ENCODE measurements around the gene NOPCHAP1. TPM values are rescaled to one million over a fixed set of nuclear protein-coding genes. Genes with fewer than 3 reads are reported as not detected.
"Not testable (repeated sequence)": the region's sequence is repeated elsewhere in the genome, so short reads cannot be mapped to it uniquely, and the experiment has no call there.

Gene NOPCHAP1
- total RNA-seq (1 to 10 TPM; 7.7 to 9.5 TPM), total RNA-seq (9.1 to 23.2 reads per million in 2 donors)

- Mint-ChIP-seq H3K36me3 (ENCODE audit: low read depth) (peaks cover 10% of the 10 kb centered on the region), H3K4me3 (peak within 1 kb of the TSS; percentile 92), H3K27me3 (peaks cover 10% of the 10 kb centered on the region), H3K27ac (peak within 1 kb of the TSS; percentile 63), H3K4me1 (peaks cover 25% of the 10 kb centered on the region)
- DNase-seq (peak; percentile 67 to 78 (median 77)), ATAC-seq (peak; percentile 100)
- H3K9me3 ChIP-seq (ENCODE audit: control insufficient read depth, low read length, poor library complexity, severe bottlenecking): no peaks in the 10 kb centered on the region
These were observed at the start of gene NOPCHAP1 for GRCh38 chr12:104986022-104986941. Gene NOPCHAP1, plus strand, starts transcription at chr12:104986316. Its CDS starts 37 bp downstream, at chr12:104986353.

- no peaks in the 10 kb centered on the region for H3K27me3 Mint-ChIP-seq
- H3K4me1 Mint-ChIP-seq: no peaks in the 10 kb centered on the region
- H3K9me3 ChIP-seq (ENCODE audit: control insufficient read depth, low read length, poor library complexity, severe bottlenecking): no peaks in the 10 kb centered on the region
- no peak for ATAC-seq
- peaks cover 3% of the 10 kb centered on the region for H3K36me3 Mint-ChIP-seq (ENCODE audit: low read depth)
- DNase-seq: no peak
- H3K27ac Mint-ChIP-seq: no peak overlapping the region
- H3K4me3 Mint-ChIP-seq: no peak overlapping the region
These were observed 47.7 kb upstream of the NOPCHAP1 start for GRCh38 chr12:104938371-104938770.

- H3K27ac Mint-ChIP-seq: no peak overlapping the region
- H3K4me3 Mint-ChIP-seq: no peak overlapping the region
- peaks cover 3% of the 10 kb centered on the region for H3K36me3 Mint-ChIP-seq (ENCODE audit: low read depth)
- H3K27me3 Mint-ChIP-seq: no peaks in the 10 kb centered on the region
- no peaks in the 10 kb centered on the region for H3K4me1 Mint-ChIP-seq
- ATAC-seq (no peak), DNase-seq (no peak)
- no peaks in the 10 kb centered on the region for H3K9me3 ChIP-seq (ENCODE audit: control insufficient read depth, low read length, poor library complexity, severe bottlenecking)
These were observed 47.0 kb upstream of the NOPCHAP1 start for GRCh38 chr12:104939089-104939488.

GRCh38 chr12:104941454-104941853, 44.7 kb upstream of the NOPCHAP1 start:
- no peak for DNase-seq
- Mint-ChIP-seq H3K36me3 (ENCODE audit: low read depth) (peaks cover 3% of the 10 kb centered on the region), H3K27me3 (no peaks in the 10 kb centered on the region), H3K4me1 (no peaks in the 10 kb centered on the region), H3K27ac (no peak overlapping the region), H3K4me3 (no peak overlapping the region)
- H3K9me3 ChIP-seq (ENCODE audit: control insufficient read depth, low read length, poor library complexity, severe bottlenecking): no peaks in the 10 kb centered on the region
- ATAC-seq: no peak

- H3K27me3 Mint-ChIP-seq: no peaks in the 10 kb centered on the region
- no peak overlapping the region for H3K27ac Mint-ChIP-seq
- ATAC-seq (no peak), DNase-seq (no peak)
- no peaks in the 10 kb centered on the region for H3K4me1 Mint-ChIP-seq
- H3K4me3 Mint-ChIP-seq: no peak overlapping the region
- H3K36me3 Mint-ChIP-seq (ENCODE audit: low read depth): peaks cover 3% of the 10 kb centered on the region
- no peaks in the 10 kb centered on the region for H3K9me3 ChIP-seq (ENCODE audit: control insufficient read depth, low read length, poor library complexity, severe bottlenecking)
These were observed 44.0 kb upstream of the NOPCHAP1 start for GRCh38 chr12:104942075-104942474.

GRCh38 chr12:104943401-104943800, 42.7 kb upstream of the NOPCHAP1 start:
- H3K36me3 Mint-ChIP-seq (ENCODE audit: low read depth); H3K27me3 Mint-ChIP-seq; H3K4me1 Mint-ChIP-seq; H3K27ac Mint-ChIP-seq; ATAC-seq; H3K4me3 Mint-ChIP-seq; H3K9me3 ChIP-seq (ENCODE audit: control insufficient read depth, low read length, poor library complexity, severe bottlenecking); DNase-seq: not testable (repeated sequence)

GRCh38 chr12:104944252-104944651, 41.9 kb upstream of the NOPCHAP1 start:
- no peaks in the 10 kb centered on the region for H3K4me1 Mint-ChIP-seq
- no peaks in the 10 kb centered on the region for H3K36me3 Mint-ChIP-seq (ENCODE audit: low read depth)
- H3K4me3 Mint-ChIP-seq: no peak overlapping the region
- DNase-seq (no peak), ATAC-seq (no peak)
- no peaks in the 10 kb centered on the region for H3K27me3 Mint-ChIP-seq
- no peaks in the 10 kb centered on the region for H3K9me3 ChIP-seq (ENCODE audit: control insufficient read depth, low read length, poor library complexity, severe bottlenecking)
- no peak overlapping the region for H3K27ac Mint-ChIP-seq

GRCh38 chr12:104948716-104949115, 37.4 kb upstream of the NOPCHAP1 start:
- not testable (repeated sequence) for DNase-seq; ATAC-seq; H3K27ac Mint-ChIP-seq; H3K4me1 Mint-ChIP-seq; H3K27me3 Mint-ChIP-seq; H3K36me3 Mint-ChIP-seq (ENCODE audit: low read depth); H3K9me3 ChIP-seq (ENCODE audit: control insufficient read depth, low read length, poor library complexity, severe bottlenecking); H3K4me3 Mint-ChIP-seq

- Mint-ChIP-seq H3K36me3 (ENCODE audit: low read depth) (no peaks in the 10 kb centered on the region), H3K4me1 (peaks cover 5% of the 10 kb centered on the region), H3K27me3 (no peaks in the 10 kb centered on the region), H3K27ac (peak overlapping the region; percentile 71), H3K4me3 (no peak overlapping the region)
- H3K9me3 ChIP-seq (ENCODE audit: control insufficient read depth, low read length, poor library complexity, severe bottlenecking): no peaks in the 10 kb centered on the region
- DNase-seq (no peak), ATAC-seq (no peak)
These were observed 34.2 kb upstream of the NOPCHAP1 start for GRCh38 chr12:104951759-104952509.

- H3K4me3 Mint-ChIP-seq: no peak overlapping the region
- peaks cover 11% of the 10 kb centered on the region for H3K4me1 Mint-ChIP-seq
- no peak for DNase-seq
- no peaks in the 10 kb centered on the region for H3K36me3 Mint-ChIP-seq (ENCODE audit: low read depth)
- no peaks in the 10 kb centered on the region for H3K27me3 Mint-ChIP-seq
- no peaks in the 10 kb centered on the region for H3K9me3 ChIP-seq (ENCODE audit: control insufficient read depth, low read length, poor library complexity, severe bottlenecking)
- no peak for ATAC-seq
- peak overlapping the region; percentile 71 for H3K27ac Mint-ChIP-seq
These were observed 33.3 kb upstream of the NOPCHAP1 start for GRCh38 chr12:104952816-104953215.

- Mint-ChIP-seq H3K4me1 (peaks cover 11% of the 10 kb centered on the region), H3K27ac (peak overlapping the region; percentile 71), H3K36me3 (ENCODE audit: low read depth) (no peaks in the 10 kb centered on the region), H3K4me3 (no peak overlapping the region), H3K27me3 (no peaks in the 10 kb centered on the region)
- ATAC-seq: no peak
- no peaks in the 10 kb centered on the region for H3K9me3 ChIP-seq (ENCODE audit: control insufficient read depth, low read length, poor library complexity, severe bottlenecking)
- no peak for DNase-seq
These were observed 32.8 kb upstream of the NOPCHAP1 start for GRCh38 chr12:104953323-104953722.

- Mint-ChIP-seq H3K27ac (no peak overlapping the region), H3K36me3 (ENCODE audit: low read depth) (no peaks in the 10 kb centered on the region), H3K4me3 (no peak overlapping the region), H3K27me3 (no peaks in the 10 kb centered on the region), H3K4me1 (peaks cover 24% of the 10 kb centered on the region)
- DNase-seq (no peak), ATAC-seq (no peak)
- no peaks in the 10 kb centered on the region for H3K9me3 ChIP-seq (ENCODE audit: control insufficient read depth, low read length, poor library complexity, severe bottlenecking)
These were observed 30.4 kb upstream of the NOPCHAP1 start for GRCh38 chr12:104955703-104956102.

- H3K9me3 ChIP-seq (ENCODE audit: control insufficient read depth, low read length, poor library complexity, severe bottlenecking): no peaks in the 10 kb centered on the region
- H3K27ac Mint-ChIP-seq: peak overlapping the region; percentile 53
- peaks cover 24% of the 10 kb centered on the region for H3K4me1 Mint-ChIP-seq
- H3K4me3 Mint-ChIP-seq: peak overlapping the region; percentile 89
- ATAC-seq: no peak
- H3K27me3 Mint-ChIP-seq: no peaks in the 10 kb centered on the region
- DNase-seq: no peak
- H3K36me3 Mint-ChIP-seq (ENCODE audit: low read depth): no peaks in the 10 kb centered on the region
These were observed 29.0 kb upstream of the NOPCHAP1 start for GRCh38 chr12:104956870-104957718.

Measured in T-helper 17 cell (primary cell).